Lung (tissue), 12 donors: ENCODE measurements around the gene LHPP. TPM values are rescaled to one million over a fixed set of nuclear protein-coding genes. Genes with fewer than 3 reads are reported as not detected.

Experiments
- ATAC-seq: fragments of 200-7000 bp; cut with Tn5 transposase; one replicate; pipeline ENCODE4 v1.9.1; 2020; ENCODE audit warnings: moderate number of reproducible peaks; ENCODE audit not compliant: insufficient read depth, low FRiP score
- DNase-seq, 3 donors: peaks; one replicate each; pipeline ENCODE4 v3.0.0-alpha.2; 2013 to 2017
- H3K27ac ChIP-seq, 2 donors: one replicate each; pipeline ENCODE4 v1.5.1; 2013; ENCODE audit warnings: mild to moderate bottlenecking in 2 of 2, moderate library complexity in 2 of 2, control low read depth in 1 of 2, inconsistent platforms in 1 of 2, low read depth in 1 of 2, low read length in 1 of 2
- H3K27me3 ChIP-seq, 3 donors: one replicate each; pipeline ENCODE4 v1.5.1; 2013; ENCODE audit warnings: low read length in 2 of 3; ENCODE audit not compliant: control insufficient read depth in 3 of 3, insufficient read depth in 3 of 3
- H3K36me3 ChIP-seq, 4 donors: one replicate each; pipeline ENCODE4 v1.5.1; 2013; ENCODE audit warnings: low read length in 4 of 4, mild to moderate bottlenecking in 1 of 4, moderate library complexity in 1 of 4; ENCODE audit not compliant: control insufficient read depth in 4 of 4, insufficient read depth in 4 of 4
- H3K4me1 ChIP-seq, 5 donors: one replicate each; pipeline ENCODE4 v1.5.1; 2013; ENCODE audit warnings: low read length in 5 of 5, mild to moderate bottlenecking in 2 of 5, moderate library complexity in 1 of 5; ENCODE audit not compliant: control insufficient read depth in 5 of 5, insufficient read depth in 5 of 5
- H3K4me3 ChIP-seq: one replicate; pipeline ENCODE4 v1.5.1; 2013; ENCODE audit warnings: mild to moderate bottlenecking, control low read depth, moderate library complexity
- H3K9ac ChIP-seq, 2 donors: one replicate each; pipeline ENCODE4 v1.5.1; 2013; ENCODE audit warnings: low read length in 2 of 2, control low read depth in 1 of 2; ENCODE audit not compliant: insufficient read depth in 1 of 2
- H3K9me3 ChIP-seq, 4 donors: one replicate each; pipeline ENCODE4 v1.5.1; 2013; ENCODE audit warnings: low read length in 3 of 4, mild to moderate bottlenecking in 1 of 4, moderate library complexity in 1 of 4; ENCODE audit not compliant: control insufficient read depth in 4 of 4, insufficient read depth in 3 of 4
- CTCF ChIP-seq: IDR thresholded peaks from 2 replicates; pipeline ENCODE4 v1.5.1; 2012; ENCODE audit warnings: mild to moderate bottlenecking; ENCODE audit errors: control extremely low read depth, extremely low read depth
- WGBS, 2 donors: extraction: QIAGEN DNeasy Blood & Tissue Kit; methylation state at CpG; one replicate each; pipeline ENCODE4 v1.1.7; 2013; 5-methylcytosine and 5-hydroxymethylcytosine counted together
- polyA plus RNA-seq, 2 donors: library from polyadenylated mRNA; stranded (reverse); fragments of 200-250 nt; gene quantifications; one replicate each; pipeline ENCODE4 v1.2.1, GENCODE V29; 2013
- total RNA-seq, 2 donors: library from RNA; depleted of rRNA in 1 of 2; stranded (reverse); fragments of >200 nt in 1 of 2; gene quantifications; one replicate each; pipeline ENCODE4 v1.2.1, GENCODE V29; 2014 to 2021
- donor health status: control.
- donor health status: control.
- donor health status: Bipolar disorder and iron deficiency.
- donor health status: healthy.
- donor health status: DM: yes; HTN: yes; CAD: no.

The LHPP gene
- total and polyA plus RNA-seq, 4 donors, result 7.1 to 18.6 (median 14.8) TPM

GRCh38 chr10:124562425-124563060 lies 100.9 kb downstream of the LHPP start:
- Histone ChIP-seq H3K27me3 (no peaks in the 10 kb centered on the region), H3K4me1 (peaks cover 9 to 18% (median 12%) of the 10 kb centered on the region in 5 donors), H3K9ac (no peak overlapping the region), H3K36me3 (no peaks in the 10 kb centered on the region), H3K9me3 (no peaks in the 10 kb centered on the region), H3K4me3 (no peak overlapping the region), H3K27ac (no peak overlapping the region)
- DNase-seq (no peak), ATAC-seq (no peak)
- WGBS, 2 donors, result 93 to 95% methylated on average over 7 of the region's 7 CpGs
- no peak for TF ChIP-seq CTCF

GRCh38 chr10:124563320-124564040 lies 101.9 kb downstream of the LHPP start:
- TF ChIP-seq CTCF, result no peak
- no peak for DNase-seq

GRCh38 chr10:124564881-124565280 lies 103.3 kb downstream of the LHPP start:
- DNase-seq (no peak), ATAC-seq (no peak)
- Histone ChIP-seq H3K27ac (no peak overlapping the region), H3K9ac (no peak overlapping the region), H3K4me1 (peaks cover 4 to 16% (median 9%) of the 10 kb centered on the region in 5 donors), H3K27me3 (no peaks in the 10 kb centered on the region), H3K4me3 (no peak overlapping the region), H3K9me3 (no peaks in the 10 kb centered on the region), H3K36me3 (no peaks in the 10 kb centered on the region)
- 75 to 88% methylated on average over 9 of the region's 9 CpGs for WGBS, 2 donors
- TF ChIP-seq CTCF, result no peak

More at GRCh38 chr10:124563320-124564040, 101.9 kb downstream of the LHPP start:
- Histone ChIP-seq H3K9me3 (no peaks in the 10 kb centered on the region), H3K36me3 (no peaks in the 10 kb centered on the region), H3K27me3 (no peaks in the 10 kb centered on the region), H3K27ac (no peak overlapping the region), H3K4me3 (no peak overlapping the region), H3K4me1 (peaks cover 9 to 18% (median 10%) of the 10 kb centered on the region in 5 donors), H3K9ac (no peak overlapping the region)
- ATAC-seq, result no peak
- WGBS, 2 donors, result 93% methylated on average over 7 of the region's 7 CpGs
